ENCODE measurements around the gene ATP10B.

Gene ATP10B

GRCh38 chr5:160614136-160614535 is 237.9 kb downstream of the ATP10B start:
- DNase-seq (ENCODE audit: low spot score) = no peak
- H3K27ac ChIP-seq = no peak overlapping the region
- H3K4me3 ChIP-seq = no peak overlapping the region
- no peak for TF ChIP-seq CTCF (IDR thresholded peaks at IDR 0.05)

- no peak for DNase-seq (ENCODE audit: low spot score)
- Histone ChIP-seq H3K27ac (no peak overlapping the region), H3K4me3 (no peak overlapping the region)
- no peak for TF ChIP-seq CTCF (IDR thresholded peaks at IDR 0.05)
These were observed 246.7 kb downstream of the ATP10B start for GRCh38 chr5:160605266-160605665.

GRCh38 chr5:160604484-160604883 is 247.5 kb downstream of the ATP10B start:
- TF ChIP-seq CTCF (IDR thresholded peaks at IDR 0.05) = no peak
- H3K4me3 ChIP-seq = no peak overlapping the region
- no peak for DNase-seq (ENCODE audit: low spot score)
- no peak overlapping the region for H3K27ac ChIP-seq

- TF ChIP-seq CTCF (IDR thresholded peaks at IDR 0.05) = no peak
- DNase-seq (ENCODE audit: low spot score) = no peak
- H3K4me3 ChIP-seq = no peak overlapping the region
- H3K27ac ChIP-seq = no peak overlapping the region
These were observed 249.3 kb downstream of the ATP10B start for GRCh38 chr5:160602744-160603143.

- Histone ChIP-seq H3K27ac (no peak overlapping the region), H3K4me3 (no peak overlapping the region)
- no peak for DNase-seq (ENCODE audit: low spot score)
- TF ChIP-seq CTCF (IDR thresholded peaks at IDR 0.05) = no peak
These were observed 251.0 kb downstream of the ATP10B start for GRCh38 chr5:160601046-160601445.

- no peak overlapping the region for H3K27ac ChIP-seq
- H3K4me3 ChIP-seq = no peak overlapping the region
- DNase-seq (ENCODE audit: low spot score) = no peak
- no peak for TF ChIP-seq CTCF (IDR thresholded peaks at IDR 0.05)
These were observed 278.7 kb downstream of the ATP10B start for GRCh38 chr5:160573318-160573717.

- H3K4me3 ChIP-seq = no peak overlapping the region
- no peak for DNase-seq (ENCODE audit: low spot score)
- H3K27ac ChIP-seq = no peak overlapping the region
- no peak for TF ChIP-seq CTCF (IDR thresholded peaks at IDR 0.05)
These were observed 284.8 kb downstream of the ATP10B start for GRCh38 chr5:160567031-160567705.

Data from coronary artery (tissue), 2 donors.